ENCODE data around the gene NOL3. TPM values are rescaled to one million over a fixed set of nuclear protein-coding genes. Genes with fewer than 3 reads are reported as not detected.

The NOL3 gene
- polyA plus RNA-seq, 3 donors = 31.0 to 62.3 (median 34.3) TPM

GRCh38 chr16:67184453-67184994 lies 14.2 kb downstream of the NOL3 start:
- no peak overlapping the region for H3K27ac ChIP-seq (ENCODE audit: low read depth, low read length)
- 8 to 11% (median 10%) methylated on average over 48 to 59 of the region's 59 CpGs for WGBS, 3 donors

DNA sequence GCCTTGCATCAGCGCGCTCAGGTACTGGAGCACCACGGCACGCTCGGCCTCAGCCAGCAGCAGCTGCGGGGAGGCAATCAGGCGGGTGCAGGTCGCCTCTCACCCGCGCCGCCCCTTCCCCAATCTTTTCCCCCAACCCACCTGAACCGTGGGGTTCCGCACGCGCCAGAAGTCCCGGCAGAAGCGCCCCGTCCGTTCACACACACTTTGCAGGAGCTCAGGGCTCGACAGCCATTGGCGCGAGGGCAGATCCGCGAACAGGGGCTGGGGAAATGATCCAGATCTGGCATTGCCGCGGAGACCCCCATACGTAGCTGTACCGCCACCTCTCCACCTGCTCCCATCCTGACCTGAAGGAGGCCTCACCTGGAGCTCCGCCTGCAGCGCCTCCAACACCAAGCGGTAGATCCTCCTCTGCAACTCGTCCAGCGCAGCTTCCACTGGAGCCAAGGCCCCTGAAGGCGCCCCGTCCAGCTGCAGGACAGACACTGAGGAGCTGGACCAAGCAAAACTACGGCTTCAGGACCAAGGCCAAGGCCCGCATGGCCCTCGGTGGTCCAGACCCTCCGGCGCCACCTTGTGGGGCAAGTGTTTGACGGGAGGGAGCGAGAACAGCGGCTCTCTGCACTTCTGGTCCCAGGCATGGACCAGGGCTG lies 14.8 kb downstream of the NOL3 start:
- H3K27ac ChIP-seq (ENCODE audit: low read depth, low read length) = no peak overlapping the region
- 12 to 21% (median 17%) methylated on average over 41 to 43 of the region's 43 CpGs for WGBS, 3 donors

- H3K27ac ChIP-seq (ENCODE audit: low read depth, low read length) = no peak overlapping the region
- 7 to 9% (median 8%) methylated on average over 12 of the region's 12 CpGs for WGBS, 3 donors
Observed at GRCh38 chr16:67185651-67186134, 15.4 kb downstream of the NOL3 start.

DNA sequence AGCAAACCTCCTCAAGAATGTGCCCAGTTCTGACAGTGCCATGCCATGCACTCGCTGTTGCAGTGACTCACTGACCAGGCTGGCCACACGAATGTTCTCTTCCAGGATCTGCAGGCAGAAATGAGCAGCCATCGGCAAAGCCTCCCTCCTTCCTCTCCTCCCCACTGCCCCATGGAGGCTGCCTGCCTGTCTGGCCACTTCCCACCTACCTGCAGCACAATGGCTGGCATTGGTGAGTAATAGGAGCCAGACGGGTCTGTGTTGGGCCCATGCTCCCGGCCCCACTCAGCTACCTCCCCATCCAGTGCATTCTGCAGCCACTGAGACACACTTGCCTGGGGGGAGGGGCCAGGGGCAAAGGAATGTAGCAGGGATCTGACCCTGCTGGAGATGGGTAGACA lies 16.2 kb downstream of the NOL3 start:
- 58 to 62% (median 60%) methylated on average over 5 of the region's 5 CpGs for WGBS, 3 donors
- H3K27ac ChIP-seq (ENCODE audit: low read depth, low read length) = no peak overlapping the region

GRCh38 chr16:67187175-67187890 lies 17.0 kb downstream of the NOL3 start:
- 78 to 87% (median 85%) methylated on average over 20 to 26 of the region's 26 CpGs for WGBS, 3 donors

DNA sequence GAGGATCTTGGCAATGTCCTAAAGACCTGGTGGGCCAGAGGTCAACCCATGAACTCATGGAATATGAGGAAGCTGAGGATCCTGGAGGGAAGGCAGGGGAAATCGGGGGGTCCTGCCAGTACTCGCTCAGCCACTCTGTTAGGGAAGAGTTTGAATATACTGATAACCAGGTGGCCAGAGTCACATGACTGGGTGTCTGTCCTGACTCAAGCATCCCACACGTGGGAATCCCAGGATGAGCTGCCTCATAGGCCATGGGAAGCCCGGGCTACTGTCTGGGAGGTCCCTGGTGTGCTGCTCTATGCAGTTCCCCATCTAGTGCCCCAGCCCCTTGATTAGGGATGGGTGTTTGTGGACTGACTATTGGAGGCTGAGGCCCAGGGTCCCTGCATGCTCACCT lies 18.0 kb downstream of the NOL3 start:
- WGBS, 3 donors = 73 to 85% (median 77%) methylated on average over 4 of the region's 4 CpGs

More at GRCh38 chr16:67187175-67187890, 17.0 kb downstream of the NOL3 start:
- no peak overlapping the region for H3K27ac ChIP-seq (ENCODE audit: low read depth, low read length)

GRCh38 chr16:67188798-67189197 lies 18.5 kb downstream of the NOL3 start:
- no peak overlapping the region for H3K27ac ChIP-seq (ENCODE audit: low read depth, low read length)
- 90 to 93% (median 91%) methylated on average over 12 to 15 of the region's 15 CpGs for WGBS, 3 donors

More for the DNA sequence above, 18.0 kb downstream of the NOL3 start:
- H3K27ac ChIP-seq (ENCODE audit: low read depth, low read length) = no peak overlapping the region

DNA sequence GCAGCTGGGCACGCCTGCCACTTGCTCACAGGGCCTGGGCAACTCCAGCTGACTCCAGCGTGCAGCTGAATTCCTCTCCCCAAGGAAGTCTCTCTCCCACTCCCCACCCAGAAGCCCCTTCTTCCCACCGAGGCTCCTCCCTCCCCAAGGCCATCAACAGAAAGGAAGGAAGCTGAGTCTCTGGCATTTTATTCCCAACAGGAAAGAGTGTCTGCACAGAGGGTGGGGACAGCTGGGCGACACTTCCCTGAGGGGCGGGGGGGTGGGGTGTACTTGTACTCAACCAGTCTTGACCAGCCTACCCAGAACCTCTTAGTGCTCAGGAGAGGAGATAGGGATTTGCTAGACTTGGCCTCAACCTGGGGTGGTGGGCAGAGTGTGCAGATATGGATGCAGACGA lies 19.7 kb downstream of the NOL3 start, which contains the start of gene EXOC3L1:
EXOC3L1 (minus strand) TSS at position 96 of the 400 bp plus-strand sequence. CDS start 460 bp downstream, outside the sequence.
- H3K27ac ChIP-seq (ENCODE audit: low read depth, low read length) = no peak within 1 kb of the TSS
- WGBS, 3 donors = 31 to 40% (median 39%) methylated on average over 6 of the region's 6 CpGs

GRCh38 chr16:67190448-67191399 lies 20.4 kb downstream of the NOL3 start:
- no peak overlapping the region for H3K27ac ChIP-seq (ENCODE audit: low read depth, low read length)

GRCh38 chr16:67191411-67191994 lies 21.2 kb downstream of the NOL3 start:
- no peak overlapping the region for H3K27ac ChIP-seq (ENCODE audit: low read depth, low read length)
- 18 to 26% (median 22%) methylated on average over 9 of the region's 9 CpGs for WGBS, 3 donors

More at GRCh38 chr16:67190448-67191399, 20.4 kb downstream of the NOL3 start:
- 70 to 81% (median 75%) methylated on average over 13 of the region's 13 CpGs for WGBS, 3 donors

DNA sequence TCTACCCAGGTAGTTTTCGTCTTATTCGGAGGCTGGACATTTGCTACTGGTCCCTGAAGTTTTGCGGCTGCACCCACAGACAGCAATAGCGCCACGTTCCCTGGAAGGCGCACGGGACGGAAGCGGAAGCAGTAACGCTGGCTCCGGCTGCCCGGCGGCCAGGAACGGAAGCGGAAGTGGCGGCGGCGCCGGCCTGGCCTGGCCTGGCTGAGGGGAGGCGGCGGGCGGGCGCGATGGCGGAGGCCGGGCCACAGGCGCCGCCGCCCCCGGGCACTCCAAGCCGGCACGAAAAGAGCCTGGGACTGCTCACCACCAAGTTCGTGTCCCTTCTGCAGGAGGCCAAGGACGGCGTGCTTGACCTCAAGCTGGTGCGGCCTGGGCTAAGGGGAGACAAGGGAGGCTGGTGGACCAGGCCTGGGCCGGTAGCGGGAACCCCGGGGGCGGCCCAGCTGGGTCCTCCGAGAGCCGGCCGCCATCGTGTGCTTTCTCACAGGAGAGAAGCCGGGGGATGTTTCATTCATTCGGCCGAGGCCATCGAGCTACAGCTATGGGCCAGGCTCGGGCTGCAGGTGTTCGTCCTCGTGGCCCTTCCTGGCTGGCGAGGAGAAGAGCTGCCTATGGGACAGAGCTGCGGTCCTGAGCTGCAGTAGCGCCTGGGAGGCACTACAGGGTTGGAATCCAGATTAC lies 21.8 kb downstream of the NOL3 start, which contains the start of gene E2F4:
E2F4 (plus strand) TSS at position 161 of the 687 bp plus-strand sequence; CDS start at position 234, 73 bp downstream.
- WGBS, 3 donors = 0% methylated on average over 54 of the region's 54 CpGs
- H3K27ac ChIP-seq (ENCODE audit: low read depth, low read length) = no peak within 1 kb of the TSS

GRCh38 chr16:67192781-67193361 lies 22.5 kb downstream of the NOL3 start:
- no peak overlapping the region for H3K27ac ChIP-seq (ENCODE audit: low read depth, low read length)
- WGBS, 3 donors = 19 to 25% (median 25%) methylated on average over 17 of the region's 17 CpGs

GRCh38 chr16:67193536-67193935 lies 23.2 kb downstream of the NOL3 start:
- H3K27ac ChIP-seq (ENCODE audit: low read depth, low read length) = no peak overlapping the region

GRCh38 chr16:67194260-67194659 lies 23.9 kb downstream of the NOL3 start:
- 88 to 92% (median 92%) methylated on average over 6 of the region's 6 CpGs for WGBS, 3 donors
- no peak overlapping the region for H3K27ac ChIP-seq (ENCODE audit: low read depth, low read length)

GRCh38 chr16:67195676-67196075 lies 25.3 kb downstream of the NOL3 start:
- 84 to 86% (median 85%) methylated on average over 5 of the region's 5 CpGs for WGBS, 3 donors
- H3K27ac ChIP-seq (ENCODE audit: low read depth, low read length) = no peak overlapping the region

DNA sequence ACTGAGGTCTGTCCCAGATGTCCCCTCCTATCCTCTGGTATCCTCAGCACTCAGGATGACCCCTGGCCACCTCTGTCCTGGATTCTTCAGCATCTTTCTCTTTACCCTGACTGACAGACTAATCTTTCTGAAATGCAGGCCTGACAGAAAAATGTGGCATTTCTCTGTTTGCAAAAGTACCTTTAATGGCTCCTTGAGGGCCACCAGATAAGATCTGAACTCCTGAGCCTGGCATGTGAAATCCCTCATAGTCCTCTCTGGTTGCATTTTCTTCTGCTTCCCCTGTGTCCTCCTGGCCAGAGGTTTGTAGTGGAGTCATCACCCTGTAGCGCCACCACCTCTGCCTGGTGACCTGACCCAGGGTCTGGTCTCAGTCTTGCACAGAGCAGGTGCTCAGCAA lies 26.5 kb downstream of the NOL3 start:
- WGBS, 3 donors = 88 to 100% (median 95%) methylated on average over 1 of the region's 1 CpG
- no peak overlapping the region for H3K27ac ChIP-seq (ENCODE audit: low read depth, low read length)

DNA sequence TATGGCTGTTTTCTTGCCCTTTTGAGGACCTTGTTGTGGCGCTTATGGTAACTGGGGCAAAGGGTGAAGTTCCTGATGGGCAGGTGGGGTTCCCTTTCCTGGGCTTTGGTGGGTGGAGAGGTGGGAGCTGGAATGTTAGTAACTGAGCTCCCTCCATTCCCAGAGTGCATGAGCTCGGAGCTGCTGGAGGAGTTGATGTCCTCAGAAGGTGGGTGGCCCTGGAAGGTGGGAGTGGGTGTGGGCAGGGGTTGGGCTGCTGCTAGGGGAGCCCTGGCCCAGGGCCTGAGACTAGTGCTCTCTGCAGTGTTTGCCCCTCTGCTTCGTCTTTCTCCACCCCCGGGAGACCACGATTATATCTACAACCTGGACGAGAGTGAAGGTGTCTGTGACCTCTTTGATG lies 27.4 kb downstream of the NOL3 start:
- H3K27ac ChIP-seq (ENCODE audit: low read depth, low read length) = no peak overlapping the region
- 60 to 74% (median 73%) methylated on average over 6 of the region's 6 CpGs for WGBS, 3 donors

All from adipose tissue (tissue), 3 donors.